OCI-LY1 (cell line): ENCODE data around the gene C5orf22.

Experiments used
- H2AFZ ChIP-seq: fragments of 200-600 bp; sonication (generic), shearing (Covaris generic); 2 replicates; pipeline ENCODE4 v1.6.0; 2014; ENCODE audit warnings: antibody characterized with exemption, mild to moderate bottlenecking, low read length
- H3F3A ChIP-seq: fragments of 200-600 bp; sonication (generic), shearing (Covaris generic); 2 replicates; pipeline ENCODE4 v1.6.0; 2014; ENCODE audit warnings: mild to moderate bottlenecking, antibody characterized with exemption, low read length, moderate library complexity; ENCODE audit not compliant: insufficient read depth
- H3K27ac ChIP-seq: fragments of 200-600 bp; sonication (generic); 2 replicates; pipeline ENCODE4 v1.5.1; 2014; ENCODE audit warnings: low read length, mixed run types, mild to moderate bottlenecking, low read depth; ENCODE audit not compliant: poor library complexity, severe bottlenecking
- H3K27me3 ChIP-seq: fragments of 200-600 bp; sonication (generic); 2 replicates; pipeline ENCODE4 v1.6.0; 2014; ENCODE audit warnings: antibody characterized with exemption, mild to moderate bottlenecking, low read length, moderate library complexity; ENCODE audit not compliant: insufficient read depth
- H3K36me3 ChIP-seq: fragments of 200-600 bp; sonication (generic); 2 replicates; pipeline ENCODE4 v1.6.1; 2014; ENCODE audit warnings: mild to moderate bottlenecking, antibody characterized with exemption, low read length, moderate library complexity, mixed read lengths; ENCODE audit not compliant: insufficient read depth
- H3K4me1 ChIP-seq: fragments of 200-600 bp; sonication (generic); 2 replicates; pipeline ENCODE4 v1.5.1; 2014; ENCODE audit warnings: mild to moderate bottlenecking, low read length, moderate library complexity; ENCODE audit not compliant: insufficient read depth, severe bottlenecking
- H3K4me2 ChIP-seq: fragments of 200-600 bp; sonication (generic), shearing (Covaris generic); 2 replicates; pipeline ENCODE4 v1.6.1; 2014; ENCODE audit warnings: low read length
- H3K4me3 ChIP-seq: fragments of 200-600 bp; sonication (generic); 2 replicates; pipeline ENCODE4 v1.5.1; 2014; ENCODE audit warnings: low read length, low read depth, mild to moderate bottlenecking, mixed read lengths; ENCODE audit not compliant: poor library complexity, severe bottlenecking
- H3K79me2 ChIP-seq: fragments of 200-600 bp; shearing (Covaris generic); 2 replicates; pipeline ENCODE4 v1.6.1; 2016; ENCODE audit warnings: mixed run types, low read length, mixed read lengths; ENCODE audit not compliant: insufficient read depth
- H3K9ac ChIP-seq: fragments of 200-600 bp; sonication (generic), shearing (Covaris generic); 2 replicates; pipeline ENCODE4 v1.6.1; 2014; ENCODE audit warnings: mild to moderate bottlenecking, low read length, mixed read lengths
- H3K9me2 ChIP-seq: fragments of 200-600 bp; sonication (generic), shearing (Covaris generic); 2 replicates; pipeline ENCODE4 v1.6.1; 2014; ENCODE audit warnings: low read depth, mild to moderate bottlenecking, low read length, mixed read lengths
- H3K9me3 ChIP-seq: fragments of 200-600 bp; shearing (Covaris generic); 2 replicates; pipeline ENCODE4 v1.6.1; 2014; ENCODE audit warnings: low read length, mixed read lengths
- H4K20me1 ChIP-seq: fragments of 200-600 bp; sonication (generic), shearing (Covaris generic); 2 replicates; pipeline ENCODE4 v1.6.0; 2016; ENCODE audit warnings: mild to moderate bottlenecking, low read length; ENCODE audit not compliant: insufficient read depth
- CTCF ChIP-seq: fragments of 200-600 bp; sonication (generic), shearing (Covaris generic); IDR thresholded peaks from 2 replicates; pipeline ENCODE4 v1.5.1; 2017; ENCODE audit warnings: mild to moderate bottlenecking, antibody characterized with exemption, low read length, moderate library complexity, mixed read lengths
- EZH2 ChIP-seq: fragments of 200-600 bp; sonication (generic), shearing (Covaris generic); IDR thresholded peaks from 2 replicates; pipeline ENCODE4 v1.8.0; 2017; ENCODE audit warnings: borderline replicate concordance, mixed run types, mild to moderate bottlenecking, antibody characterized with exemption, low read length, moderate library complexity, mixed read lengths

The C5orf22 gene

DNA sequence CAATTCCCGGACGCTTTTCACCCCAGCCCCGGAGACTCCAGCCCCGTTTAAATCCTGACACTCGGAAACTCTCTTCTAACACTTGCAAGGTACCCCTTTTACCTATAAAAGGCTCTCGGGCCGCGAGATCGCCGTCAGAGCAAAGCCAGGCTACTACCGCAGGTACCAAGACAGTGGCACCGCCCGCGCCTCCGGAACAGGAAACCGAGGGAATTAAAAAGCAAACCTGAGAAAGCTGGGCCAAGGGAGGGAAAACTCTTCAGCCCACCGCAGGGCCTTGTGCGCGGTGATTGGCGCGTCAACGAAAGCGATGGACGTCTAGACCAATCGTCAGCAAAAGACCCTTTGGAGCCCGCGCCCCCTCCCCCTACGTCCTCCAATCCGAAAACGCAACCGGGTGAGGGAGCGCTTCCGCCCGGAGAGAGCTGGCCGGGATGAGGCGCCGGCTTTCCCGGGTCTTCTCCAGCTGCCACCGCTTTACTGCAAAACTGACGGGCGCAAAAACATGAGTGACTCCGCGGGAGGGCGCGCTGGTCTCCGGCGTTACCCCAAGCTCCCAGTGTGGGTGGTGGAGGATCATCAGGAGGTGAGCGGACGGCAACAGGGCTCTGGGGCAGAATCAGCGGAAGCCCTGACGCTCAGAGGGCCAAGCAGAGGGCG, at the start of gene C5orf22, which contains the start of gene DROSHA:
TSS of gene C5orf22 (plus strand) at position 414 of the 660 bp plus-strand sequence. CDS start at position 506, 92 bp downstream.
TSS of gene DROSHA (minus strand) at position 206 of the 660 bp plus-strand sequence. CDS start 3,034 bp downstream, outside the sequence.
- Histone ChIP-seq H3K4me2 (peak within 1 kb of the TSS; percentile 98), H2AFZ (peak within 1 kb of the TSS; percentile 92), H3K27me3 (no peaks in the 10 kb centered on the region), H3K36me3 (peaks cover 49% of the 10 kb centered on the region), H3K9ac (peak within 1 kb of the TSS; percentile 94), H3K9me2 (no peaks in the 10 kb centered on the region), H3K79me2 (peaks cover 23% of the 10 kb centered on the region), H4K20me1 (no peaks in the 10 kb centered on the region), H3K9me3 (no peaks in the 10 kb centered on the region), H3K4me1 (peaks cover 28% of the 10 kb centered on the region), H3K4me3 (peak within 1 kb of the TSS; percentile 96), H3K27ac (peak within 1 kb of the TSS; percentile 52), H3F3A (no peaks in the 10 kb centered on the region)
- TF ChIP-seq EZH2 (no peak), CTCF (peak; percentile 15; the same call in 1 of the 2 replicates)

DNA sequence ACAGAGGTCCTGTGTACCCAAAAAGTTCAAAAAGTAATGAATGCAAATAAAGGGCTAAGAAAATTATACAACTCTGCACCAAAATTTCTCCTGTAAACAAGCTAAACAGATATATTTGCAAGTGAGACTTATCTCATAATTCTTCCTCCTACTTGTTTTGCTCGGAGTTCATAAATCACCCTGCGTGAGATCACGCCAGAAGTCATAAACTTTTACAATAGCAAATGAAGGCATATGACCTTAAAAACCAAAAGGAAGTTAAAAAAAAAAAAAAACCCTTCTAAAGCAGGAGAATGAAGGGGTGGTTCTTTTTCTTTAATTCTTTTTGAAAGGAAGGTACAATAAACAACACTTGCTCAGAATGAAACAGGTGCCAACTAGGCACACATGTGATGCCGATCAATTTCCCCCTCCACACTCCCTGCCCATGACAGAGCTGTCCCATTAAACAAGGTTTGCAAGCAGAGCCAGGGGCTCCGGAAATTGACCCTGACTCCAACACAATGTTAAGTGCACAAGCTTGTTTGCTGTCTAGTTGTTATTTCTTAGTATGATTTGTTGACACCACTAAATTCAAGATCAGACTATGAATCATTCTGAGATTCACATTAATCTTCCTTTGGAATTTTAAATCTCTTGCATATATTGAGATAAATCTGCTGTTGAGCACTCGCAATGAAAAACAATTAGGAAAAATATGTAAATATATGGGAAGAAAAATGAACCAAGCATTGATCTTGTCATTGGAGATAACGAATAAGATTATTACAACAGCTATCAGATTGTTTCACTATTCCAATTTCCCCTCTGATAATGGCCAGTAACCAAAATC, 46.5 kb upstream of the C5orf22 start:
- Histone ChIP-seq H3K9ac (no peak overlapping the region), H3K9me3 (no peaks in the 10 kb centered on the region), H3K79me2 (no peaks in the 10 kb centered on the region), H4K20me1 (no peaks in the 10 kb centered on the region), H2AFZ (no peak overlapping the region), H3K27me3 (no peaks in the 10 kb centered on the region), H3K36me3 (peaks cover 65% of the 10 kb centered on the region), H3K4me1 (no peaks in the 10 kb centered on the region), H3K27ac (no peak overlapping the region), H3F3A (no peaks in the 10 kb centered on the region), H3K4me3 (no peak overlapping the region), H3K9me2 (no peaks in the 10 kb centered on the region), H3K4me2 (no peak overlapping the region)
- TF ChIP-seq EZH2 = no peak
- no peak for TF ChIP-seq CTCF

DNA sequence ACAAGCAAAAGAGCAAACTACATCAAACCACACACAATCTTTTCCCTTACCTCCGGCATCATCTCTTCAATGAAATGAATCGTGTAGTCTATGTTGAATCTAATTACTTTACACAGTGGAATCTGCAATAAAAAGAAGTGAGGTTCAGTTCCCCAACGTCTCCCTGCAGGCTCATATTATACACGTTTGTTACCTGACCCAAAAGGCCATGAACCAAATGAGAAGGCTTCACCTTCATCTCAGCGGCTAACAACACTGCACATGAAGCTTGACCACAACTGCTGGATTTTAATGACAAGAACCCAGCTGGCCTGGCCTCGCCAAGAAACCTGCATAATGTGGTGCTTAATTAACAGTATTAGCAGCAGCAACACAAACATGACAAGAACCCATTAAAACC, 45.7 kb upstream of the C5orf22 start:
- H2AFZ ChIP-seq = no peak overlapping the region
- H3K9ac ChIP-seq = no peak overlapping the region
- TF ChIP-seq EZH2 (no peak), CTCF (no peak)
- no peaks in the 10 kb centered on the region for H4K20me1 ChIP-seq
- H3K27ac ChIP-seq = no peak overlapping the region
- H3K9me2 ChIP-seq = no peaks in the 10 kb centered on the region
- H3K79me2 ChIP-seq = no peaks in the 10 kb centered on the region
- no peaks in the 10 kb centered on the region for H3K27me3 ChIP-seq
- H3K4me2 ChIP-seq = no peak overlapping the region
- no peaks in the 10 kb centered on the region for H3K9me3 ChIP-seq
- peaks cover 67% of the 10 kb centered on the region for H3K36me3 ChIP-seq
- no peak overlapping the region for H3K4me3 ChIP-seq
- H3F3A ChIP-seq = no peaks in the 10 kb centered on the region
- no peaks in the 10 kb centered on the region for H3K4me1 ChIP-seq
